Stimulated activated CD8-positive, alpha-beta memory T cell treated with anti-CD3 and anti-CD28 coated beads, Interleukin-15, amount 100 ng/mL, for 1 hour (primary cell): ENCODE results near the gene ZDHHC4.
A peak's percentile ranks its signal among the peaks of the same experiment; 100 is the strongest.

ENCODE experiments used
- DNase-seq: peaks from one replicate; pipeline ENCODE4 v3.0.0-alpha.2; 2020; ENCODE audit warnings: low read depth

The ZDHHC4 gene

DNA sequence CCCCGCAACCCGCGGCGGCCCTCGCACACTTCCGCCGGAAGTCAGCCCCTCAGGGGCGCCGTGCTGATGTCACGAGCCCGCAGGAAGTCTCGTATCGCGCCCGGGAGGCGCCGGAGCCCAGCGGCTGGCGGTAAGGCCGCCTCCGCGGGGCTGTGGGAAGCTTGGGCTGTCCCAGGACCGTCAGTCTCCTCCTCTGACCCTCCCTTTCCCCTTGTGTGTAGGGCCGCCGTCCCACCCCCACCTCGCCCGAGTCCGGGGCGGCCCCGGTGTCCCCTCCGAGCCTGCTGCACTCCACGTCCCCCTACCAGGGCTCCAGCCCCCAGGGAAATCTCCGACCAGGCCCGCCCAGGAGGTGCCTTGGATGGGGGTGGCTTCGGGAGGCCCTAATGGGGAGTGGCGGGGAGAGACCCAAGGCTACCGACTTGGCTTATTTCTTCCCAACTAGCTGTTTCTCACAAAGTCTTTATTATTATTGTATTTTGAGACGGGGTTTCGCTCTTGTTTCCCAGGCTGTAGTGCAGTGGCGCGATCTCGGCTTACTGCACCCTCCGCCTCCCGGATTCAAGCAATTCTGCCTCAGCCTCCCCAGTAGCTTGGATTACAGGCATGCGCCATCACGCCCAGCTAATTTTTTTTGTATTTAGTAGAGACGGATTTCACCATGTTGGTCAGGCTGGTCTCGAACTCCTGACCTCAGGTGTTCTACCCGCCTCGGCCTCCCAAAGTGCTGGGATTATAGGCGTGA lies at the start of gene ZDHHC4:
ZDHHC4 (plus strand) TSS at position 86 of the 745 bp plus-strand sequence. CDS start 3,108 bp downstream, outside the sequence.
- DNase-seq, result peak; percentile 63

GRCh38 chr7:6528401-6529130 lies 48.7 kb upstream of the ZDHHC4 start:
- no peak for DNase-seq

- DNase-seq, result no peak
Observed at GRCh38 chr7:6529643-6530042, 47.6 kb upstream of the ZDHHC4 start.

GRCh38 chr7:6530626-6531491 lies 46.4 kb upstream of the ZDHHC4 start:
- DNase-seq, result peak; percentile 63

- no peak for DNase-seq
Observed at GRCh38 chr7:6531492-6532279, 45.6 kb upstream of the ZDHHC4 start.

DNA sequence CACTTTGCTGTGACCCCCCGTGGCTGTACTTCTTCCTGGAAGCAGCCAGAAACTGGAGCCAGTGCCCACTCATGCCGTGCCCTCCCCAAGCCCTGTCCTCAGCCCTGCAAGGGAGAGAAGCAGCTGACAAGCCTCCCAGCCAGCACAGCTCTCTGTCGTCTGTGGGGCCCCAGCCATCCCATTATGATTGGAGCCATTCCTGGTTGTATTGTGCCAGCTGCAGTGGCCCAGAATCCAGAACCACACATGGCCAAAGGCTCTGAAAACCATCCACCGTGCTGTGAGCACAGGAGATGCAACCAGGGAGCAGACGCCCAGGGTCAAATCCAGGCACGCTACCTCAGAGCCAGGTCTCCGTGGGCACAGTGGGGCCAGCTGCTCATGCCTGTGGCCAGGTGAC lies 44.7 kb upstream of the ZDHHC4 start:
- DNase-seq, result no peak

GRCh38 chr7:6533893-6534495 lies 43.3 kb upstream of the ZDHHC4 start:
- no peak for DNase-seq

DNA sequence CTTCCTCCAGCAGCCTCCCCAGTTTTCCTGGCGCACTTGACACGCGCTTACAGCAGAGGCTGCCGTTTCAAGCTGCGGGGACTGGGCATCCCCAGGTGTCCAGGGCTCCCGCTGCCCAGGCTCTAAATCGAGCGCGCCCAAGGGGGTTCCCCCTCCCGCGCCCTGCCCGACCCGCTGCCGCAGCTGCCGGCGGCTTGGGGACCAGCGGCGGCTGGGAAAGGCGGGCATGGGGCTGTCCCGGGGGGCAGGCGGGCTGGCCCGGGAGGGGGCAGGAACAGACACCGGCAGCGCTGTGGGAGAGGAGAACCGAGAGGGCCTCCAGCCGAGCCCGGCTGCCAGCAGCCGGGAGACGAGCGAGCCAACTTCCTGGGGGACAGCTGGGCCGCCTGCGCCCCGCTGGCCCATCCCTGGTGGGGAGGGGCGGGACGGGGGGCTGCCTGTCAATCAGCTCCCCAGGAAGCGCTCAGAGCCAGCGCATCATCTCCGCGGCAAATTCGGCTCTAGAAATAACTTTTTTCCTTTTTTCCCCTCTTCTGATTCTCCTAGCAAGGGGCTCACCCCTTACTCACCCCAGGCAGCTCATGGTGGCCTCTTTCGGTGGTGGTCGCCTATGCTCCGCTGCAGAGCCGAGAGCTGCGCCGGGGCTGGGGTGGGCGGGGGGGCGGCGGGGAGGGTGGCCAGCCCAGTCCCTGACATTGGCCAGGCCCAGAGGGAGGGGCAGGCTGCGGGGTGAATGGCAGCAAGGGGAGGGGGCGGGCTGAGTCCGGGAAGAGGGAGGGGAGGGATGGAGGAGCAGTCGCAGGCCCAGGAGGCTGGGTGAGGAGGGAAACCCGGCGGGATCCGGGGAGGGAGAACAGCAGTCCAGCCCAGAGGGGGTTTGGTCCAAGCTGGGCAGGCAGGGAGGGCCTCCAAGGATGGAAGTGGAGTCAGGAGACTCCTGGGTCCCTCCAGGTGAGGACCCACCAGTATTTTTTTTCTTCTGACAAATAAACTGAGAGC lies 40.7 kb upstream of the ZDHHC4 start:
- DNase-seq, result no peak

GRCh38 chr7:6542368-6542767 lies 34.9 kb upstream of the ZDHHC4 start:
- DNase-seq, result no peak

GRCh38 chr7:6545398-6546126 lies 31.7 kb upstream of the ZDHHC4 start:
- no peak for DNase-seq

DNA sequence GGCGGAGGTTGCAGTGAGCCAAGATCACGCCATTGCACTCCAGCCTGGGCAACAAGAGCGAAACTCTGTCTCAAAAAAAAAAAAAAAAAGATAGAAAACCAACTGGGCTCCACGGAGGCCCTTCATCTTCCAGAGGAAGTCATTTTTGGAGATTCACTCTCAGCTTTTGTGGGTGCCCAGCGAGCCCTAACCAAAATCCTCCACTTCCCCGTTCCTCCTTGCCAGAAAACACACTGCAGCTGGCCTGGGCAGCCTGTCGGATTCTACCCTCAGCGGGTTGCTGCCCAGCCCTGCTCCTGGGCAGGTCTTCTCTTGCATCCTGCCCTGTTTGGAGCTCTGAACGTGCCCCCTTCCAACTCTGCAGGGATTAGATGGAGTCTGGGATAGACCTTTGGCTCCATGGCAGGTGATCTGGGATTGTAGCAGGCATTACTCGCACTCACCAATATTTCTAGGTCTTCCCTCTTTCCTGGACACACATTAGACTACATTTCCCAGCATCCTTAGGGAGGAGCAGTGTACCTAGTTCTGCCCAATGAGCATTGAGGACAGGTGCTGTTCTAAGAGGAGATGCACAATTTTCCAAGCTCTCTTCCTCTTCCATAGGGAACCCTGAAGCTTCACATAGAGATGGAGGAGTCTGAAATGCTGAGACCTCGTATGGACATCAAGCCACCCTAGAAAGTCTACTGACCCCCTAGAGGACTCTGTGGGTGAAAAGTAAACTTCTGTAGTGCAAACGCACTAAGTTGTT lies 30.6 kb upstream of the ZDHHC4 start:
- no peak for DNase-seq

DNA sequence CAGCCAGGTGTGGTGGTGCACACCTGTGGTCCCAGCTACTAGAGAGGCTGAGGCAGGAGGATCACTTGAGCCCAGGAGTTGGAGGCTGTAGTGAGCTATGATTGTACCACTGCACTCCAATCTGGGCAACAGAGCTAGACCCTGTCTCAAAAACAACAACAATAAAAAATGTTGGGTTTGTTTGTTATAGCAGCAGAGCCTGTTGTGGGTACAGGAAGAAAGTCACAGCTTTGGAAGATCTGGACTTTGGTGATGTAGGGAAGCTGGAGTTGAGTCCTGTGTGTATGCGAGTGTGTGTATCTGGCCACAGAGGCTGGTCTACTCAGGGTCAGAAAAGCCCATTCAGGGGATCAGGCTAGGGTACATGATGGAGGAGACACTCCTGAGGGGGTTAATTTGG lies 29.9 kb upstream of the ZDHHC4 start:
- DNase-seq, result no peak

- no peak for DNase-seq
Observed at GRCh38 chr7:6551016-6551511, 26.2 kb upstream of the ZDHHC4 start, which contains the start of gene GRID2IP. Gene GRID2IP (minus strand): TSS chr7:6551461. CDS start chr7:6551436, 25 bp downstream.

GRCh38 chr7:6553448-6554044 lies 23.7 kb upstream of the ZDHHC4 start:
- no peak for DNase-seq

GRCh38 chr7:6554848-6555247 lies 22.4 kb upstream of the ZDHHC4 start:
- DNase-seq, result no peak

- no peak for DNase-seq
Observed at GRCh38 chr7:6556196-6556595, 21.1 kb upstream of the ZDHHC4 start.

DNA sequence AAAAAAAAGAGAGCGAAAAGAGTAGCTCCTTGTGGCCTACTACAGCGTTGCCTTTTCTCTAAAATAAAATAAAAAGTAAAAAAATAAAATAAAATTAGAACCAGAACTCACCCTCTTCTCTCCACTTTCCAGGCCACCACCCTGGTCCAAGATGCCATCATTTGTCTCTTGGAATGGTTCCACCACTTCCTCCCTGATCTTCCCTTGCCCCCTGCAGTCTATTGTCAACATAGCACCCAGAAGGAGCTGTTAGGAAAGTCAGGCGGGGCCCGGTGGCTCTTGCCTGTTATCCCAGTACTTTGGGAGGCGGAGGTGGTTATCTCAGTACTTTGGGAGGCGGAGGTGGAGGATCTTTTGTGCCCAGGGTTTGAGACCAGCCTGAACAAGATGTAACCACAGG lies 18.4 kb upstream of the ZDHHC4 start:
- DNase-seq, result no peak

- no peak for DNase-seq
Observed at GRCh38 chr7:6559896-6560295, 17.4 kb upstream of the ZDHHC4 start.
